SKM-1 (cell line): ENCODE results near the gene ENG.
A peak's percentile ranks its signal among the peaks of the same experiment; 100 is the strongest.

Experiments
- DNase-seq: peaks from one replicate; lab custom pipeline; 2025; ENCODE audit not compliant: unreplicated experiment; lab: John Stamatoyannopoulos, UW

The ENG gene

GRCh38 chr9:127866535-127866934 lies 12.1 kb upstream of the ENG start:
- no peak for DNase-seq

GRCh38 chr9:127865645-127866464 lies 11.4 kb upstream of the ENG start:
- DNase-seq: no peak

DNA sequence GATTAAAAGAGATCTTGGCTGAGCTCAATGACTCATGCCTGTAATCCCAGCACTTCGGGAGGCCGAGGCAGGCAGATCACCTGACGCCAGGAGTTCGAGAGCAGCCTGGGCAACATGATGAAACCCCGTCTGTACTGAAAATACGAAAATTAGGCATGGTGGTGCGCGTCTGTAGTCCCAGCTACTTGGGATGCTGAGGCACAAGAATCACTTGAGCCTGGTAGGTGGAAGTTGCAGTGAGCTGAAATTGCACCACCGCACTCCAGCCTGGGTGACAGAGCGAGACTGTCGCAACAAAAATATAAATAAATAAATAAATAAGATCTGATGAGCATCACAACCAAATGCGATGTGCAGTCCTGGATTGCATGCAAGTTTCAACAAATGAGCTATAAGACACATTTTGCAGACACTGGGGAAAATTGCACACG lies 8.7 kb upstream of the ENG start:
- DNase-seq: no peak

- peak; percentile 95 for DNase-seq
Observed at GRCh38 chr9:127862075-127863011, 7.9 kb upstream of the ENG start.

GRCh38 chr9:127860779-127861178 lies 6.3 kb upstream of the ENG start:
- no peak for DNase-seq

GRCh38 chr9:127860260-127860659 lies 5.8 kb upstream of the ENG start:
- DNase-seq: no peak

- DNase-seq: no peak
Observed at GRCh38 chr9:127858041-127858512, 3.6 kb upstream of the ENG start.

- no peak for DNase-seq
Observed at GRCh38 chr9:127857278-127857677, 2.8 kb upstream of the ENG start.

DNA sequence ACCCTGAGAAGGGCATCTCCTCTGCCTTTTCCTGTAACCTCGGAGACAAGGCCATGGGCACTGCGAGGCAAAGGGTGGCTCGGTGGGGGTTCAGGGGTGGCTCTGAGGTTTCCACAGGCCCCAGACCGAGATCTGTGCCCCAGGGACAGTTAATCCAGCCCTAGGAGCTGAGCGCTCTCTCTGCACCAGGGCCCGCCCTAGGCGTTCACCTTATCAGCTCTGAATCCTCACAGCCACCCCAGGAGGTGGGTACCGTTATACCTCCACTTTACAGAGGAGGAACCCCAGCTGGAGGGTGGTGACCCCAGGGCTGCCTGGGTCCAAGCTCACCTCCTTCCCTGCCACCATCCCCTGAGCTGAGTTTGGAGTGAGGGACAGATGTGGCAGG lies 2.3 kb upstream of the ENG start:
- DNase-seq: no peak

DNA sequence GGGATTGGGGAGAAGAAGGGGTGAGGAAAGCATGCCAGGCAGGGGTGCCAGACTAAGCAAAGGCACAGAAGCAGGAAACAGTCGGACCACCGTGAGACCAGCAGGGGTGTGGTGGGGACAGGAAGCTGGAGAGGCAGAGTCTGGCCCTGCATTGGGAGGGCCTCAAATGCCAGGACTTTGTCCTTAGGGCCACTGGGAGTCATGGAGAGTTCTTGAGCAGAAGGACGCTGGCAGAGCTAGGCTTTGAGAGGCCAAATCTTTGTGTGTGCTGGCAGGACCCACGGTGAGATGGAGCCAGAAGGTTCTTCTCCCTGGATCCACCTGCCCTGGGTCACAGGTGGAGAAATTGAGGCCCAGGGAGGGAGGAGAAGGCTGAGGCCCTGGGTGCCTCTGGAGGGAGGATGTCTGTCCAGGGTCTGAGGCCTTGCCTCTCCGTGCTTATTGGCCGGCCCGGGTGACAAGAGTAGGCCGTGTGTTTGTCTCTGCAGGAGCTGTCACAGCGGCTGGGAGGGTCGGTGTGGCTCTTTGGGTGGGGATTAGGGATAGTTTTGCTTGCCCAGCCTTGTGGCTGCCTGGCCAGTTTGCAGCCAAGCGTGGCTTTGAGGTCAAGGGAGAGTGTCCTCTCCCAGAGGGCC lies 1.8 kb upstream of the ENG start:
- DNase-seq: no peak

DNA sequence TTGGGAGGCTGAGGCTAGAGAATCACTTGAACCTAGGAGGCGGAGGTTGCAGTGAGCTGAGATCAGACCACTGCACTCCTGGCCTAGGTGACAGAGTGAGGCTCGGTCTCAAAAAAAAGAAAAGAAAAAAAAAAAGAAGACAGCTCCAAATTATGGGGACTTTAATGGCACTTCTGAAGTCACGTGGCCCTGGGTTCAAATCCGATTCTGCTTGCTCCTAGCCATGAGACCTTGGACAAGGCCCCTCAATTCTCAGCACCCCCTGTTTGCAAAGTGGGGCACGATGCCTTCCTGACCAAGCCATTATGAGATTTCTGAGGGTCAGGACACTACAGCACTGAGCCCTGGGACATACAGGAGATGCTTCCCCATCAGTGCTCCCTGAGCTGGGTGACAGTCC lies 1.1 kb upstream of the ENG start:
- DNase-seq: no peak

DNA sequence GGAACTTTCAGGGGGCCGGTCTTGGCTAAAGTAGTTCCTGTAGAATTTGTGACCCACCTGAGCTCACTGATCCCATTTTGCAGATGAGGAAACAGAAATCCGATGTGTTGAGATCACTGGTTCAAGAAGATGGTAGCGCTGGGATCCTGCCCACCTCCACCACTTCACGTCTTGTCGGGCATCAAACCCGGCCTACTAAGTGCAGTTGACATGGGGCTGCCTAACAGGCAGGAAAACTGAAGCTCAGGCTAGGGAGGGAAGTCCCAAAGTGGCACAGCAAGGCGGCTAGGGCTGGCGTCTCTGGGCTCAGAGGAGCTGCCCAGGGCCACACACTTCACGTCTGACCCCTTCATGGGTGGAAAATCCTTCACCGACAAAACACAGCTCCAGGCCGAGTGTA lies 502 bp upstream of the ENG start:
- DNase-seq: no peak

DNA sequence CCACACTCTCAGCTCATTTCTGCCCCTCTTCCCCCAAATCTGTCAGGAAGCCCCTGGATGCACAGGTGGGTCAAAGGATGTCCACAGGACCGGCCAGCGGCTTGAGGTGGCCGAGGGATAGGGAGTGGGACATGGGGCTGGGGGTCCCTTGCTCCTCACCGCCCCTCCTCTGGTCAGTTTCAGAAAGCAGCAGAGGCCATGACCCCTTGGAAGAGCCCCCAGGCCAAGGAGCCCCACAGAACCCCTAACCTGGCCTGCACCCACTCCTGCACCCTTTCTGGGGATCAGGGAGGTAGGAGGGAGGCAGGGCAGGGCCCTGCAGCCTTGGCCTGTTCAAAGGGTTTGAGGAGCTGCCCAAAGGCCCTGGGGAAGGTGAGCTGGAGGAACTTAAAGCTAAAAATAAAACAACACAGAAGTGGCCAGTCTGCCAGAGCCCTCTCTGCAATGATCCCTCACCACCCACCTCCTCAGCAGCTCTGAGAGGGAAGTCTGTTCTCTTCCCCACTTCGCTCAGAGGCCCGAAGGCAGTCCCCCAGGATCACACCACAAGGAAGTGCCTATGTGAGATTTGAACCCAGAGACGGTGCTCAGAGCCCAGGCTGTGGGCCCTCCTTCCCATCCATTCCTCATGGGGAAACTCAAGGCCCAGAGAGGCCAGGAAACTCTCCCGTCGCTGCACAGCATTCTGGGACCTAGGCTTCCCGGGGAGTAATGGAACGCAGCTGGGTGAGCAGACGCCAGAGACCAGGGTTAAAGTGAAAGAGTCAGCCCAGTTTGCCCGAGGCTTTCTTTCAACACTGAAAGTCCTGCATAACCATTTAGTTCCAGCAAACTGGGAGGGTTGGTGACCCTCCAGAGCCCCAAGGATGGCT lies 910 bp downstream of the ENG start:
- no peak for DNase-seq

GRCh38 chr9:127852829-127853228 lies 1.6 kb downstream of the ENG start:
- no peak for DNase-seq

- no peak for DNase-seq
Observed at GRCh38 chr9:127850286-127850830, 4.1 kb downstream of the ENG start.

DNA sequence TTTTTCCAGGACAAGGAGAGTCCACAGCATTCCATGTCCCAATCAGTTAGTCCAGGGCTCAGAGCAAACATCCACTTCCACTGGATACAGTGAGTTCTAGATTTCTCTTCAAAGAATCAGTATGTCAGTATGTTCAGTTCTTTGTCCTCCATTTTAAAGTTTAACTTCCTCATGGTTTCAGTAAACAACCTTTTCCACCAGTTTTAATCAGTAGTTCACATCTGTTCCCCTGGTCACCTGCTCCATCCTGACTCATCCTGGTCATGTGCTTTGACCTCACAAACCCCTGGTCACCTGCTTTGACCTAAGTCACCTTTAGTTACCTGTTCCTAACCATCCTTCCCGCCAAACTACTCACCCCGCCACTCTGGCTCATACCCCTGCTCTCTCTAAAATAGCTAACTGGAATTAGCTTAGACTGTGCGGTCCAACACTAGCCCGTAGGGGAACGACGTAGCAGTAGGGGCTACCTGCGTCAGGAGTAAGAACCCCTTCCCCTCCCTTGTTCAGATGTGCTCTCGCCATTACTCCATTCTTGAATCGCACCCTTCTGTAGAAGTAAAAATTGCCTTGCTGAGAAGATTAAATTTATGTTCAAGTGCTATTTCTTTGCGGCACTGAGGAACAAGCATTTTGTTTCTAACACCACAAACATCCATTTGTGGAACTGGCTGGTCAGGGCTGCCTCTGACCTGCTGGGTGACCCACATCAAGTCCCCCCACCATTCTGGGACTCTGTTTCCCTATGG lies 5.5 kb downstream of the ENG start:
- DNase-seq: no peak

DNA sequence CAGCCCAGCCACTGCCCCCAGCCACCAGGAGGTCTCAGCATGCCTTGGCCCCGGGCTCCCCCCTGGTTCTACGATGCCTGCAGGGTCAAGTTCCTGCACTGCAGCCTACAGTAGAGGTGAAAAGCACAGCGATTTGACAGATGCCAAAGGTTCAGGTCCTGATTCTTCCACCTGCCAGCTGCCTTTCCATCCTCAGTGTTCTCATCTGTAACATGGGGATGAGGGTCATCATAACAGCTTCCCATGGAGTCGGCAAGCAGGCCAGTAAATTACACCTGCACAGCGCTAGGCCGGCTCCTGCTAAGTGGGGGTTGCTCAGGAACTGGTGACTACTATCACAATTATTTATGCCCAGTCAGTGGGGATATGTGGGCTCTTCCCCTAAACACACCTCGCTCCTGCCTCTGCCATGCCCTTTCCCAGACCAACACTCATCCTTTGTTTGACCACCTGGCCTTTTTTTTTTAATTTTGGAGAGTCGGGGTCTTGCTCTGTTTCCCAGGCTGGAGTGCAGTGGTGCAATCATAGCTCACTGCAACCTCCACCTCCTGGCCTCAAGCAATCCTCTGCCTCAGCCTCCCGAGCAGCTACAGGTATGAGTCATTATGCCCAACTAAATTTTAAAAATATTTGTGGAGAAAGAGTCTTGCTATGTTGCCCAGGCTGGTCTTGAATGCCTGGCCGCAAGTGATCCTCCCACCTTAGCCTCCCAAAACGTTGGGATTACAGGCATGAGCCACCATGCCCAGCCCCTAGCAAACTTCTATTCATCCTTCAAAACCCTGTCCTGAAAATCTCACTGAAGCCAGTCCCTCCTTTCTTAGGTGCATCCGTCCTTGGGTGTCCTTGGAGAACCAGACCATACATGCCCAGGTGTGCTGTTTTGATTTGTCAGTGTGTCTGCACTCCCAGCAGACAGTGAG lies 6.4 kb downstream of the ENG start:
- no peak for DNase-seq

DNA sequence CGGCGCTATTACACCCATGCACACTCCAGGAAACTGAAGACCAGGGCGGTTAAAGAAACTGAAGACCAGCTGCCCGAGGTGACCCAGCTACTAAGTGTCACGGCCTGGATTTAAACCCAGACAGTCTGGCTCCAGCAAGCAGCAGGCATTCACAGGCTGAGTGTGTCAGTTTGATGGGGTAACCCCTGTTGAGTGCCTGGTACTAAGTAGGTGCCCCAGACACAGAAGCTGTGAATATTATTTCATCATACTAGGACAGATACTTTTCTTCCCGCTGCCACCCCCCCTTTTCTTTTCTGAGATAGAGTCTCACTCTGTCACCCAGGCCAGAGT lies 7.3 kb downstream of the ENG start:
- no peak for DNase-seq
